Stomach (tissue), 9 donors: ENCODE results near the gene IL4. TPM values are rescaled to one million over a fixed set of nuclear protein-coding genes. Genes with fewer than 3 reads are reported as not detected.

Experiments
- DNase-seq, 2 donors: peaks; one replicate each; pipeline versions ENCODE4 v3.0.0 to v3.0.0-alpha.2; 2013 to 2019
- H3K27ac ChIP-seq, 5 donors: fragments of 200-600 bp in 4 of 5; sonication (generic) in 4 of 5; one replicate each; pipeline ENCODE4 v1.5.1; 2013 to 2019; ENCODE audit warnings: mild to moderate bottlenecking in 1 of 5, moderate library complexity in 1 of 5
- H3K27me3 ChIP-seq, 3 donors: fragments of 200-600 bp; sonication (generic); one replicate each; pipeline ENCODE4 v1.5.1; 2017 to 2019; ENCODE audit warnings: mixed run types in 1 of 3
- H3K36me3 ChIP-seq, 4 donors: fragments of 200-600 bp; sonication (generic); 1 replicate in 3 of 4; 2 replicates in 1 of 4; pipeline ENCODE4 v1.5.1; 2016 to 2019
- H3K4me1 ChIP-seq, 4 donors: fragments of 200-600 bp; sonication (generic); one replicate each; pipeline ENCODE4 v1.5.1; 2016 to 2019
- H3K4me3 ChIP-seq, 4 donors: fragments of 200-600 bp; sonication (generic) in 3 of 4; one replicate each; pipeline ENCODE4 v1.5.1; 2016 to 2019; ENCODE audit warnings: mild to moderate bottlenecking in 1 of 4
- H3K9me3 ChIP-seq, 4 donors: fragments of 200-600 bp; sonication (generic); one replicate each; pipeline ENCODE4 v1.5.1; 2016 to 2019
- EP300 ChIP-seq: sonication (generic); formaldehyde crosslinking; IDR thresholded peaks from one replicate; pipeline ENCODE4 v1.6.1; 2017; ENCODE audit warnings: antibody characterized with exemption
- POLR2A ChIP-seq, 4 donors: fragments of 450-650 bp; IDR thresholded peaks; one replicate each; pipeline ENCODE4 v1.6.1; 2016; ENCODE audit warnings: antibody characterized with exemption in 4 of 4, control low read depth in 2 of 4, mild to moderate bottlenecking in 1 of 4, moderate library complexity in 1 of 4
- POLR2AphosphoS5 ChIP-seq, 3 donors: sonication (generic); formaldehyde crosslinking; IDR thresholded peaks; one replicate each; pipeline ENCODE4 v1.6.1; 2016; ENCODE audit warnings: antibody characterized with exemption in 3 of 3
- WGBS, 5 donors: extraction: QIAGEN DNeasy Blood & Tissue Kit in 3 of 5; methylation state at CpG; one replicate each; pipeline versions ENCODE4 v1.1.5 to v1.1.7; 2013 to 2018; 5-methylcytosine and 5-hydroxymethylcytosine counted together
- intact Hi-C: fragments of 100-400 bp; cut with DNase I; formaldehyde crosslinking; loops from one replicate; pipeline ENCODE4 v1.15.1; 2023; ENCODE audit warnings: low total_unique reads
- polyA plus RNA-seq, 3 donors: library from polyadenylated mRNA; stranded (reverse); fragments of 200-250 nt; gene quantifications; one replicate each; pipeline ENCODE4 v1.2.3, GENCODE V29; 2013
- total RNA-seq, 5 donors: library from RNA; depleted of rRNA; stranded (reverse); fragments of >200 nt; gene quantifications; one replicate each; pipeline versions ENCODE4 v1.1.0 to v1.2.3, GENCODE V29; 2014 to 2016
- TF ChIP-seq, protein P1 (sequence below), 7 experiments: fragments of 450-650 bp in 4 of 7; fragments of 200-600 bp in 3 of 7; sonication (generic) in 3 of 7; IDR thresholded peaks; one replicate each; pipeline ENCODE4 v1.5.1; 2016 to 2019; ENCODE audit warnings: antibody characterized with exemption in 7 of 7, control low read depth in 2 of 7, mild to moderate bottlenecking in 1 of 7
- donor health status: healthy with polysubstance abuse.
- donor health status: Bipolar disorder and iron deficiency.
- donor health status: healthy.

Gene IL4
- total and polyA plus RNA-seq, 8 donors = not detected

DNA sequence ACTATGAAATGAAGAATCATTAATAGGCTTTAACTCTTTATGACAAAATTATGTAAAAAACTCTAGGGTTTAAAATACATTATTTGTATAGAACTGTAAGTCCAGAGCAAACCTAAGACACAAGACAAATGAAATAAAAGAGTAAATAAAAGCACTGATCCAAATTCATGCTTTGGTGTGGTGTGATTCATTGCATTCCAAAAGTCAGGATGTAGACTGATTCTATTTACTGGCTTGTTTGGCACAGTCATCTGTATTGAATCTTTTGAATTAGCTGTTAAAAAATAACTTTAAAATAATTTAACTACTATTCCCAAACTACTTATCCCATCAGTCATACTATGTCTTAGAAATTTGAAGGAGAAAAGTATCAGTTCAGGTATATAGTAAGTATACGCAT, 31.1 kb downstream of the IL4 start:
- no peak overlapping the region for H3K27ac ChIP-seq
- H3K4me3 ChIP-seq = no peak overlapping the region
- intact Hi-C loops = no loop called here
- 93 to 100% (median 97%) methylated on average over 1 of the region's 1 CpG for WGBS, 5 donors
- peaks cover 0 to 43% (median 31%) of the 10 kb centered on the region in 4 donors for H3K36me3 ChIP-seq
- no peaks in the 10 kb centered on the region for H3K27me3 ChIP-seq
- no peaks in the 10 kb centered on the region for H3K9me3 ChIP-seq
- H3K4me1 ChIP-seq = no peaks in the 10 kb centered on the region
- no peak for TF ChIP-seq EP300
- TF ChIP-seq POLR2AphosphoS5 (IDR thresholded peaks at IDR 0.05) = no peak
- no peak for TF ChIP-seq POLR2A (IDR thresholded peaks at IDR 0.05)
- TF ChIP-seq, protein P1, sequence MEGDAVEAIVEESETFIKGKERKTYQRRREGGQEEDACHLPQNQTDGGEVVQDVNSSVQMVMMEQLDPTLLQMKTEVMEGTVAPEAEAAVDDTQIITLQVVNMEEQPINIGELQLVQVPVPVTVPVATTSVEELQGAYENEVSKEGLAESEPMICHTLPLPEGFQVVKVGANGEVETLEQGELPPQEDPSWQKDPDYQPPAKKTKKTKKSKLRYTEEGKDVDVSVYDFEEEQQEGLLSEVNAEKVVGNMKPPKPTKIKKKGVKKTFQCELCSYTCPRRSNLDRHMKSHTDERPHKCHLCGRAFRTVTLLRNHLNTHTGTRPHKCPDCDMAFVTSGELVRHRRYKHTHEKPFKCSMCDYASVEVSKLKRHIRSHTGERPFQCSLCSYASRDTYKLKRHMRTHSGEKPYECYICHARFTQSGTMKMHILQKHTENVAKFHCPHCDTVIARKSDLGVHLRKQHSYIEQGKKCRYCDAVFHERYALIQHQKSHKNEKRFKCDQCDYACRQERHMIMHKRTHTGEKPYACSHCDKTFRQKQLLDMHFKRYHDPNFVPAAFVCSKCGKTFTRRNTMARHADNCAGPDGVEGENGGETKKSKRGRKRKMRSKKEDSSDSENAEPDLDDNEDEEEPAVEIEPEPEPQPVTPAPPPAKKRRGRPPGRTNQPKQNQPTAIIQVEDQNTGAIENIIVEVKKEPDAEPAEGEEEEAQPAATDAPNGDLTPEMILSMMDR (IDR thresholded peaks at IDR 0.05) = no peak
- DNase-seq = no peak

DNA sequence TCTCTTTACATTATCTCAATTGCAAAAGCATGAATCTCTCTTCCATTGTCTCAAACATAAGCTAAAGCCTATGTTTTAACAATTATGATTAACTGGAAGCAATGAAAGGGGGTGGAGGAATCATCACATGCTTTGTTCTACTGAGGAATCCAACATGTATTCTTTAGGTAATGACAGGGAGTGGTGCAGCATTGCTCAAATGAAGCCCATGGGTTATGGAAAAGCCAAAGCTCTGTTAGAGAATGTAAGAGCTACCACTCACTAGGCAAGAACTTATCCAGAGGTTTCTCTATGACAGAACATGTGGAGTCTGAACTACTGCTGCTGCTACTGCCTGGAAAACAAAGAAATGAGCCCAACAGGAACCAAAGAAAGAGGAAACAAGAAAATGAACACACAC, 34.9 kb downstream of the IL4 start:
- no peak for DNase-seq
- Histone ChIP-seq H3K9me3 (no peaks in the 10 kb centered on the region), H3K4me3 (no peak overlapping the region), H3K27me3 (no peaks in the 10 kb centered on the region), H3K36me3 (peaks cover 0 to 9% (median 0%) of the 10 kb centered on the region in 4 donors), H3K27ac (no peak overlapping the region), H3K4me1 (no peaks in the 10 kb centered on the region)
- intact Hi-C loops = no loop called here
- TF ChIP-seq POLR2A (IDR thresholded peaks at IDR 0.05) (no peak), EP300 (no peak), POLR2AphosphoS5 (IDR thresholded peaks at IDR 0.05) (no peak)
- TF ChIP-seq, protein P1 (IDR thresholded peaks at IDR 0.05) = no peak

DNA sequence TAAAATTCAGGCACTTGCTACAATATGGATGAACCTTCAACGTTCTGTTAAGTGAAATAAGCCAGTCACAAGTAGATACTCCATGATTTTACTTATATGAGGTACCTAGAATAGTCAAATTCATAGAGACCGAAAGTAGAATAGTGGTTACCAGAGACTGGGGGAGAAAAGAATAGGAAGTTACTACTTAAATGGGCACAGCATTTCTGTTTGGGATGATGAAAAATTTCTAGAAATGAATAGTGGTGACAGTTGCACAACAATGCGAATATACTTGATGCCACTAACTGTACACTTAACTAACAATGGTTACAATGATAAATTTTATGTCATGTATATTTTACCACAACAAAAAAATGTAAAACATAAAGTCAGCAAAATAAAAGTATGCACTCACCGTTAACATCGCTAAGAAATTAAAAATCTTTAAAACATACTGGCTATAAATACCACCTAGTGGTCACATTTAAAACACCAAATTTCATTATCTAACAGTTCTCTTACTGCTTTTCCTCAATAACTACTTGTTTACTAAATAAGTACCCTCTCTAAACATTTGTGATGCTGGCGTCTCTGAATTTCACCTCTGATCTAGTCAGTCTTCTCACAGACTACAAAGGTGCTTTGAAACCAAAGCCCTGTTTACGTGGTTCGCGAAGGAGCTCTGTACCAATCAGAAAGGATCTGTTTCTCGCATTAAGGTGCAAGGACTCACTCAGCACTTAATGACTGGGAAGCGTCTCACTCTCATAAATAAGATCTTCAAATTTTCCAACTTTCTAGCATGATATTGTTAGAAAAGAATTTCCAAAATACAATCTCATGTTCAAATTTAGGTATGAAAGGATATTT, 40.9 kb downstream of the IL4 start:
- no peaks in the 10 kb centered on the region for H3K27me3 ChIP-seq
- peaks cover 0 to 8% (median 0%) of the 10 kb centered on the region in 4 donors for H3K4me1 ChIP-seq
- no peak overlapping the region for H3K27ac ChIP-seq
- 51 to 67% (median 55%) methylated on average over 11 of the region's 11 CpGs for WGBS, 5 donors
- TF ChIP-seq EP300 = no peak
- TF ChIP-seq, protein P1 (IDR thresholded peaks at IDR 0.05) = peak in 3 of 7 experiments; percentile 18 to 61 (median 51)
- DNase-seq = peak in 1 of 2 donors; percentile 11
- H3K9me3 ChIP-seq = no peaks in the 10 kb centered on the region
- peaks cover 0 to 13% (median 3%) of the 10 kb centered on the region in 4 donors for H3K36me3 ChIP-seq
- H3K4me3 ChIP-seq = no peak overlapping the region
- intact Hi-C loops = no loop called here

DNA sequence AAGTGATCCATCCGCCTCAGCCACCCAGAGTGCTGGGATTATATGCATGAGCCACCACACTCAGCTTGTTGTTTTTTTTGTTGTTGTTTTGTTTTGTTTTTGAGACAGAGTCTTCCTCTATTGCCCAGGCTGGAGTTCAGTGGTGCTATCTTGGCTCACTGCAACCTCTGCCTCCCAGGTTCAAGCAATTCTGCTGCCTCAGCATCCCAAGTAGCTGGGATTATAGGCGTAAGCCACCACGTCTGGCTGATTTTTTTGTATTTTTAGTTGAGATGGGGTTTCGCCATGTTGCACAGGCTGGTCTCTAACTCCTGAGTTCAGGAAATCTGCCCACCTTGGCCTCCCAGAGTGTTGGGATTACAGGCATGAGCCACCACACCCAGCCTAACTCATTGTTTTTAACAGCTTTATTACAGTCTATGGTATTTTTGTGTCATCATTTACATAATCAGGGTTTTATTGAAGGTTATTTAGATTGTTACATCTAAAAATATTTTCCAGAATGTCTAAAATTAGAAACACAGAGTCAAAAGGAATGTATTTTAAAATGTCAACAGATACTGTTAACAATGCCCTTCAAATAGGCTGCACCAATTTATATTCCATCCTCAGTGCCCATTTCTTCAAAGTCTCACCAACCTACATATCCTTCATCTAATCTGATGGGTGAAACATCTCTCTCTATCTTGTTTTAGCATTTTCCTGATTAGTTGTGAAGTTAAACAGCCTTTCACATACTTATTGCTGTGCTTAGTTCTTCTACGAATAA, 44.9 kb downstream of the IL4 start:
- DNase-seq = no peak
- intact Hi-C loops = no loop called here

More for the DNA sequence above, 44.9 kb downstream of the IL4 start:
- TF ChIP-seq, protein P1 (IDR thresholded peaks at IDR 0.05) = no peak
- no peak for TF ChIP-seq EP300
- TF ChIP-seq POLR2A (IDR thresholded peaks at IDR 0.05) = no peak
- no peak for TF ChIP-seq POLR2AphosphoS5 (IDR thresholded peaks at IDR 0.05)
- Histone ChIP-seq H3K27me3 (no peaks in the 10 kb centered on the region), H3K27ac (no peak overlapping the region), H3K9me3 (no peaks in the 10 kb centered on the region), H3K36me3 (peaks cover 0 to 13% (median 8%) of the 10 kb centered on the region in 4 donors), H3K4me1 (peaks cover 0 to 8% (median 0%) of the 10 kb centered on the region in 4 donors), H3K4me3 (no peak overlapping the region)
- WGBS, 5 donors = 95 to 96% (median 96%) methylated on average over 5 of the region's 5 CpGs
